DND-41 (cell line): Measurements from ENCODE around the gene POLR2L.
A peak's percentile ranks its signal among the peaks of the same experiment; 100 is the strongest.

Experiments
- ATAC-seq: fragments of 200-7000 bp; cut with Tn5 transposase; 3 replicates; pipeline ENCODE4 v1.9.1; 2021; ENCODE audit warnings: low read depth; ENCODE audit not compliant: insufficient read depth
- DNase-seq: peaks from one replicate; pipeline ENCODE4 v3.0.0-alpha.2; 2020
- H2AFZ ChIP-seq: 2 replicates; pipeline ENCODE4 v1.6.0; 2012; ENCODE audit warnings: low read depth, low read length
- H3K27ac ChIP-seq: 2 replicates; pipeline ENCODE4 v1.5.1; 2012; ENCODE audit warnings: low read length, inconsistent platforms
- H3K27me3 ChIP-seq: fragments of 200-600 bp; sonication (generic); 2 replicates; pipeline ENCODE4 v1.6.0; 2012; ENCODE audit warnings: low read length, mild to moderate bottlenecking, inconsistent platforms; ENCODE audit not compliant: insufficient read depth, poor library complexity
- H3K36me3 ChIP-seq: 2 replicates; pipeline ENCODE4 v1.5.1; 2012; ENCODE audit warnings: low read length, inconsistent platforms; ENCODE audit not compliant: insufficient read depth
- H3K4me1 ChIP-seq: 2 replicates; pipeline ENCODE4 v1.5.1; 2012; ENCODE audit warnings: mild to moderate bottlenecking, low read length; ENCODE audit not compliant: insufficient read depth
- H3K4me2 ChIP-seq: 2 replicates; pipeline ENCODE4 v1.6.0; 2012; ENCODE audit warnings: mild to moderate bottlenecking, moderate library complexity, low read length, inconsistent platforms; ENCODE audit not compliant: insufficient read depth
- H3K4me3 ChIP-seq, 2 experiments: fragments of 200-600 bp in 1 of 2; shearing (Covaris generic) in 1 of 2; 2 replicates each; pipeline ENCODE4 v1.5.1; 2012 to 2016; ENCODE audit warnings: inconsistent platforms in 2 of 2, low read length in 2 of 2, mild to moderate bottlenecking in 2 of 2, low read depth in 1 of 2, moderate library complexity in 1 of 2
- H3K79me2 ChIP-seq: 2 replicates; pipeline ENCODE4 v1.6.0; 2012; ENCODE audit warnings: low read length, inconsistent platforms; ENCODE audit not compliant: insufficient read depth
- H3K9ac ChIP-seq: 2 replicates; pipeline ENCODE4 v1.6.0; 2012; ENCODE audit warnings: low read depth, mild to moderate bottlenecking, inconsistent platforms, low read length, moderate library complexity
- H3K9me3 ChIP-seq: 2 replicates; pipeline ENCODE4 v1.5.1; 2012; ENCODE audit warnings: low read length, moderate library complexity, mild to moderate bottlenecking, inconsistent platforms; ENCODE audit not compliant: insufficient read depth, severe bottlenecking
- H4K20me1 ChIP-seq: 2 replicates; pipeline ENCODE4 v1.6.0; 2012; ENCODE audit warnings: low read length; ENCODE audit not compliant: insufficient read depth
- EZH2 ChIP-seq: IDR thresholded peaks from 3 replicates; pipeline ENCODE4 v1.6.1; 2012; ENCODE audit warnings: borderline replicate concordance, low read depth, mild to moderate bottlenecking, moderate library complexity, low read length, inconsistent platforms; ENCODE audit not compliant: severe bottlenecking
- TF ChIP-seq, protein P1 (sequence below): IDR thresholded peaks from 2 replicates; pipeline ENCODE4 v1.5.1; 2012; ENCODE audit warnings: borderline replicate concordance, low read length, moderate library complexity, mild to moderate bottlenecking; ENCODE audit not compliant: poor library complexity, severe bottlenecking; ENCODE audit errors: extremely low read depth

POLR2L gene

DNA sequence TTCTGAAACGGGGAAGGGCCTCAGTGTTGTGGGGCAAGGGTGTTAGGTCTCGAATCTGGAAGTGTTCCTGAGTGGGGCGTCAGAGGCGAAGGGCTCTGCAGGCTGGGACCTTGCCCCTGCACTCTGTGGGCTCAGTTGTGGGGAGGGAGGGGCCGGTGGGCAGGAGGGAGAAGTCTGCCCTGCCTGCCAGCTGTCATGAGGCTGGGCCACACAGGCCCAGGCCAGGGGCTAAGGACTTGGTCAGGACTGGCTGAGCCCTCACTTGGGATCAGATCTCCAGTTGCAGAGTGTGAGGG is 14.5 kb downstream of the POLR2L start, which contains the start of gene CRACR2B:
CRACR2B (plus strand) TSS at position 23 of the 296 bp plus-strand sequence. CDS start 689 bp downstream, outside the sequence.
- Histone ChIP-seq H3K4me1 (peaks cover 25% of the 10 kb centered on the region), H3K9me3 (no peaks in the 10 kb centered on the region)
- no peak for ATAC-seq

DNA sequence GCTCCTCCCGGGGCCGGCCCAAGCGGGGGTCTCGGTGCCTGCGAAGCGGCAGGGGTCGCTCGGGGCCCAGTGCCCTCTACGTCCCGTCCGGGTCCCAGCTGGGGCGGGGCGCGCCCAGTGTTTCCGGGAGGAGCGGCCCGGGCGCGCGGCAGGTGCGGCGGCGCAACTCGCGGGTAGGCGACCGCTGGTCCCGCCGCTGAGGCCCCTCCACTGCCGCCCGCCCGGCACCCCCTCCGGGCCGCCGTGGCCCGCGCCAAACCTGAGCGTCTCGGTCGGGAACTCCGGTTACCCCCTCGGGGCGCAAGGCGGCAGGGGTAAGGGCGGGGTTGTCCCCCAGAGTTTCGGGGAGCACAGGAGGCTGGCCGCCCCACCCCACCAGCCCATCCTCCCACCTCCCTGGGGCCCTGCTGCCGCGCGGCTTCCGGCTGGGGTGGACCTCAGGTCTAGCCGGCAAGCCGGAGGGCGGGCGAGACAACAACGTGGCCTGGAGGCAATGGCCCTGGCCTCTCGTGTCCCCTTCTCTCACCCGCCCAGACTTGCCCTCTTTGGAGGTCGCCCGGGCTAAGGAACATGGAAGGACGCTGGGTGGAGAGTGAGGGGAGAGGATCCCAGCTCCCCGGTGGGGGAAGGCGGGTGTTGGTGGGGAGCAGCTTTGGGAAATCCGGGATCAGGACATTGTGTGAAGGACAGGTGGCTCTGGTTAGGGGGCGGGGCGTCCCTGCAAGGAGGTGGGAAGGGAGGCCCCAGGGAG is 15.0 kb downstream of the POLR2L start:
- H3K27ac ChIP-seq = no peak overlapping the region

More for the DNA sequence above, 14.5 kb downstream of the POLR2L start, which contains the start of gene CRACR2B:
- Histone ChIP-seq H2AFZ (no peak within 1 kb of the TSS), H4K20me1 (peaks cover 21% of the 10 kb centered on the region), H3K79me2 (no peaks in the 10 kb centered on the region), H3K27me3 (peaks cover 53% of the 10 kb centered on the region), H3K27ac (no peak within 1 kb of the TSS), H3K4me3 (peak within 1 kb of the TSS in 1 of 2 experiments; percentile 53; a peak in 3 of 4 replicates), H3K9ac (peak within 1 kb of the TSS; percentile 48; the same call in 1 of the 2 replicates), H3K4me2 (peak within 1 kb of the TSS; percentile 80), H3K36me3 (peaks cover 21% of the 10 kb centered on the region)
- no peak for DNase-seq
- TF ChIP-seq, protein P1, sequence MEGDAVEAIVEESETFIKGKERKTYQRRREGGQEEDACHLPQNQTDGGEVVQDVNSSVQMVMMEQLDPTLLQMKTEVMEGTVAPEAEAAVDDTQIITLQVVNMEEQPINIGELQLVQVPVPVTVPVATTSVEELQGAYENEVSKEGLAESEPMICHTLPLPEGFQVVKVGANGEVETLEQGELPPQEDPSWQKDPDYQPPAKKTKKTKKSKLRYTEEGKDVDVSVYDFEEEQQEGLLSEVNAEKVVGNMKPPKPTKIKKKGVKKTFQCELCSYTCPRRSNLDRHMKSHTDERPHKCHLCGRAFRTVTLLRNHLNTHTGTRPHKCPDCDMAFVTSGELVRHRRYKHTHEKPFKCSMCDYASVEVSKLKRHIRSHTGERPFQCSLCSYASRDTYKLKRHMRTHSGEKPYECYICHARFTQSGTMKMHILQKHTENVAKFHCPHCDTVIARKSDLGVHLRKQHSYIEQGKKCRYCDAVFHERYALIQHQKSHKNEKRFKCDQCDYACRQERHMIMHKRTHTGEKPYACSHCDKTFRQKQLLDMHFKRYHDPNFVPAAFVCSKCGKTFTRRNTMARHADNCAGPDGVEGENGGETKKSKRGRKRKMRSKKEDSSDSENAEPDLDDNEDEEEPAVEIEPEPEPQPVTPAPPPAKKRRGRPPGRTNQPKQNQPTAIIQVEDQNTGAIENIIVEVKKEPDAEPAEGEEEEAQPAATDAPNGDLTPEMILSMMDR = no peak
- TF ChIP-seq EZH2 = no peak

DNA sequence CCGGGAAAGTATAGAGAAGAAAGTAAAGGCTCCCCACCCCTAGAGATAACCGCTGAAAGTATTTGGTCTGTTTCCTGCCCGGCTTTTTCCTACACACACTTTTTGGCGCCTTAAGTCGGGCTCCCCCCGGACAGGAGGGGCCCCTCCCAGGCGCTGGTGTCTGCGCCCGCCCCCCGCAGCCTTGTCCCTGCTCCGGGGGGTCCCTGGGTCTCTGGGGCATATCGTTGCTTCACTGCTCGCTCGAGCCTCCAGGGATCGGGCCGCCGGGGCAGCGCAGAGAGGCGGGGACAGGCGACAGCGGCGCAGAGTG is 15.5 kb downstream of the POLR2L start:
- ATAC-seq (peak; percentile 48), DNase-seq (peak; percentile 33)
- H3K9ac ChIP-seq = peak overlapping the region; percentile 48; the same call in 1 of the 2 replicates
- peaks cover 3% of the 10 kb centered on the region; the same call in 1 of the 2 replicates for H3K79me2 ChIP-seq
- H3K27ac ChIP-seq = no peak overlapping the region
- peaks cover 53% of the 10 kb centered on the region for H3K27me3 ChIP-seq
- peaks cover 29% of the 10 kb centered on the region for H3K36me3 ChIP-seq
- H3K4me1 ChIP-seq = peaks cover 20% of the 10 kb centered on the region
- peak overlapping the region in 1 of 2 experiments; percentile 53; a peak in 3 of 4 replicates for H3K4me3 ChIP-seq
- peaks cover 29% of the 10 kb centered on the region for H4K20me1 ChIP-seq
- no peak overlapping the region for H2AFZ ChIP-seq
- TF ChIP-seq EZH2 = peak; percentile 99
- TF ChIP-seq, protein P1 = no peak
- H3K9me3 ChIP-seq = no peaks in the 10 kb centered on the region
- H3K4me2 ChIP-seq = peak overlapping the region; percentile 80

More for the DNA sequence above, 15.0 kb downstream of the POLR2L start:
- peaks cover 53% of the 10 kb centered on the region for H3K27me3 ChIP-seq
- ATAC-seq = peak; percentile 23; the same call in 1 of the 3 replicates
- no peak overlapping the region for H2AFZ ChIP-seq
- no peak for DNase-seq
- H3K9ac ChIP-seq = peak overlapping the region; percentile 48; the same call in 1 of the 2 replicates
- TF ChIP-seq EZH2 = peak; percentile 93
- TF ChIP-seq, protein P1 = no peak
- H3K36me3 ChIP-seq = peaks cover 24% of the 10 kb centered on the region
- H3K4me2 ChIP-seq = peak overlapping the region; percentile 80
- H3K79me2 ChIP-seq = no peaks in the 10 kb centered on the region
- peaks cover 22% of the 10 kb centered on the region for H3K4me1 ChIP-seq
- peak overlapping the region in 1 of 2 experiments; percentile 53; a peak in 3 of 4 replicates for H3K4me3 ChIP-seq
- no peaks in the 10 kb centered on the region for H3K9me3 ChIP-seq
- peaks cover 24% of the 10 kb centered on the region for H4K20me1 ChIP-seq
